Measurements from ENCODE around the gene SRRD.

- TF ChIP-seq EP300 (IDR thresholded peaks at IDR 0.05; ENCODE audit: borderline replicate concordance) (no peak), NFIC (IDR thresholded peaks at IDR 0.05) (no peak), TEAD4 (IDR thresholded peaks at IDR 0.05) (no peak), RAD21 (IDR thresholded peaks at IDR 0.05; ENCODE audit: low read depth) (no peak), EGR1 (IDR thresholded peaks at IDR 0.05) (no peak), CREB1 (IDR thresholded peaks at IDR 0.05; ENCODE audit: low read depth) (no peak), TAF1 (IDR thresholded peaks at IDR 0.05; ENCODE audit: low read depth) (no peak), FOXM1 (IDR thresholded peaks at IDR 0.05; ENCODE audit: borderline replicate concordance, low read depth) (no peak), CEBPB (IDR thresholded peaks at IDR 0.05) (no peak), MAX (IDR thresholded peaks at IDR 0.05) (no peak), USF1 (IDR thresholded peaks at IDR 0.05) (no peak)
These were observed 39.6 kb upstream of the SRRD start for GRCh38 chr22:26443901-26444690.
